Stimulated activated CD8-positive, alpha-beta memory T cell treated with anti-CD3 and anti-CD28 coated beads, Interleukin-12 subunit alpha, Interleukin-12 subunit beta, amount 100 ng/mL, for 4 hours (primary cell): ENCODE data around the gene HBG1.

Experiments used
- DNase-seq: peaks from one replicate; pipeline ENCODE4 v3.0.0-alpha.2; 2020; ENCODE audit warnings: low read depth

HBG1 gene

GRCh38 chr11:5246772-5247471 lies 2.7 kb downstream of the HBG1 start:
- no peak for DNase-seq

- DNase-seq, result no peak
These were observed 4.5 kb downstream of the HBG1 start for GRCh38 chr11:5245155-5245554.

GRCh38 chr11:5243816-5244180 lies 5.9 kb downstream of the HBG1 start:
- no peak for DNase-seq

GRCh38 chr11:5242933-5243815 lies 6.5 kb downstream of the HBG1 start:
- no peak for DNase-seq

GRCh38 chr11:5242208-5242607 lies 7.4 kb downstream of the HBG1 start:
- DNase-seq, result no peak

- no peak for DNase-seq
These were observed 8.2 kb downstream of the HBG1 start for GRCh38 chr11:5241458-5241857.

GRCh38 chr11:5240458-5240857 lies 9.2 kb downstream of the HBG1 start:
- DNase-seq, result no peak

GRCh38 chr11:5240056-5240455 lies 9.6 kb downstream of the HBG1 start:
- DNase-seq, result no peak

GRCh38 chr11:5239046-5239445 lies 10.6 kb downstream of the HBG1 start:
- DNase-seq, result no peak

GRCh38 chr11:5238486-5238885 lies 11.2 kb downstream of the HBG1 start:
- no peak for DNase-seq

- no peak for DNase-seq
These were observed 12.2 kb downstream of the HBG1 start for GRCh38 chr11:5237420-5237819.

- DNase-seq, result no peak
These were observed 14.1 kb downstream of the HBG1 start for GRCh38 chr11:5235364-5236095.

GRCh38 chr11:5234381-5234834 lies 15.2 kb downstream of the HBG1 start, which contains the start of gene HBD:
Gene HBD, minus strand, starts transcription at chr11:5234483. Its CDS starts 50 bp downstream, at chr11:5234433.
- DNase-seq, result no peak

GRCh38 chr11:5233307-5233706 lies 16.4 kb downstream of the HBG1 start:
- DNase-seq, result no peak

GRCh38 chr11:5232821-5233220 lies 16.8 kb downstream of the HBG1 start:
- no peak for DNase-seq

- DNase-seq, result no peak
These were observed 17.5 kb downstream of the HBG1 start for GRCh38 chr11:5232176-5232575.

GRCh38 chr11:5231111-5231510 lies 18.5 kb downstream of the HBG1 start:
- no peak for DNase-seq

GRCh38 chr11:5230266-5230665 lies 19.4 kb downstream of the HBG1 start:
- DNase-seq, result no peak

- no peak for DNase-seq
These were observed 19.9 kb downstream of the HBG1 start for GRCh38 chr11:5229796-5230195.

GRCh38 chr11:5229356-5229755 lies 20.3 kb downstream of the HBG1 start:
- no peak for DNase-seq

- no peak for DNase-seq
These were observed 21.5 kb downstream of the HBG1 start for GRCh38 chr11:5228124-5228523.

GRCh38 chr11:5227681-5228080 lies 22.0 kb downstream of the HBG1 start:
- no peak for DNase-seq
